ENCODE measurements around the gene RAPH1. TPM values are rescaled to one million over a fixed set of nuclear protein-coding genes. Genes with fewer than 3 reads are reported as not detected.

Gene RAPH1
- total RNA-seq, 1 donor from 2014 or later, result 71.6 TPM

- no peaks in the 10 kb centered on the region for H3K9me3 Mint-ChIP-seq (ENCODE audit: low read depth)
- H3K36me3 Mint-ChIP-seq (ENCODE audit: low read depth), result peaks cover 9% of the 10 kb centered on the region
- peak overlapping the region; percentile 2 for H3K27ac Mint-ChIP-seq (ENCODE audit: unreplicated experiment)
- peaks cover 18% of the 10 kb centered on the region for H3K4me1 Mint-ChIP-seq (ENCODE audit: low read depth)
- no peak for DNase-seq (ENCODE audit: low spot score)
- no peak for TF ChIP-seq CTCF (IDR thresholded peaks at IDR 0.05)
- no peak overlapping the region for H3K4me3 Mint-ChIP-seq (ENCODE audit: unreplicated experiment)
- H3K27me3 Mint-ChIP-seq (ENCODE audit: low read depth), result no peaks in the 10 kb centered on the region
These were observed 64.7 kb downstream of the RAPH1 start for GRCh38 chr2:203470371-203470770.

- no peak for DNase-seq (ENCODE audit: low spot score)
- H3K36me3 Mint-ChIP-seq (ENCODE audit: low read depth), result peaks cover 10% of the 10 kb centered on the region
- no peak overlapping the region for H3K4me3 Mint-ChIP-seq (ENCODE audit: unreplicated experiment)
- peaks cover 18% of the 10 kb centered on the region for H3K4me1 Mint-ChIP-seq (ENCODE audit: low read depth)
- no peaks in the 10 kb centered on the region for H3K9me3 Mint-ChIP-seq (ENCODE audit: low read depth)
- no peak for TF ChIP-seq CTCF (IDR thresholded peaks at IDR 0.05)
- H3K27me3 Mint-ChIP-seq (ENCODE audit: low read depth), result no peaks in the 10 kb centered on the region
- no peak overlapping the region for H3K27ac Mint-ChIP-seq (ENCODE audit: unreplicated experiment)
These were observed 65.6 kb downstream of the RAPH1 start for GRCh38 chr2:203469546-203469945.

GRCh38 chr2:203463266-203463678 is 71.8 kb downstream of the RAPH1 start:
- no peak for DNase-seq (ENCODE audit: low spot score)
- Mint-ChIP-seq H3K9me3 (ENCODE audit: low read depth) (no peaks in the 10 kb centered on the region), H3K27ac (ENCODE audit: unreplicated experiment) (peak overlapping the region; percentile 69), H3K4me3 (ENCODE audit: unreplicated experiment) (no peak overlapping the region), H3K36me3 (ENCODE audit: low read depth) (peaks cover 13% of the 10 kb centered on the region), H3K27me3 (ENCODE audit: low read depth) (no peaks in the 10 kb centered on the region), H3K4me1 (ENCODE audit: low read depth) (peaks cover 14% of the 10 kb centered on the region)
- no peak for TF ChIP-seq CTCF (IDR thresholded peaks at IDR 0.05)

- H3K27ac Mint-ChIP-seq (ENCODE audit: unreplicated experiment), result peak overlapping the region; percentile 42
- no peaks in the 10 kb centered on the region for H3K9me3 Mint-ChIP-seq (ENCODE audit: low read depth)
- H3K36me3 Mint-ChIP-seq (ENCODE audit: low read depth), result peaks cover 13% of the 10 kb centered on the region
These were observed 72.8 kb downstream of the RAPH1 start for GRCh38 chr2:203462308-203462707.

DNA sequence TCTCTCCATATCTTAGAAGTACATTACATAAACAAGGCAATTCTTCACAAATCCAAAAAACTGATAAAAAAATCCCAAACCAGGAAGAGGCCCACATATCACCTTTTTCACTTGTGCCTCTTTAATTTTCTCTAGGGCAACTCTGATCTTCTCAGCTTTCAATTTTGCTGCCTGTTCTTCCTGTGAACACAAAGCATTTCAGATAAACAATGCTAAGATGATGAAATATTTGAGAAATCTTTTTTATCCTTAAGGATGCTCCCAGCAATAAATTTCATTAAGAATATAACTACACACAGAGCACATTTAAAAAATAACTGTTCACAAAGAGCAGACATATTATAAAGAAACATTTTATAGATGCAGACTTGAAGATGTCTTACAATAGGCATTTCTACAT is 73.4 kb downstream of the RAPH1 start:
- DNase-seq (ENCODE audit: low spot score), result no peak
- H3K27me3 Mint-ChIP-seq (ENCODE audit: low read depth), result no peaks in the 10 kb centered on the region
- H3K27ac Mint-ChIP-seq (ENCODE audit: unreplicated experiment), result peak overlapping the region; percentile 42
- peaks cover 13% of the 10 kb centered on the region for H3K36me3 Mint-ChIP-seq (ENCODE audit: low read depth)
- no peaks in the 10 kb centered on the region for H3K9me3 Mint-ChIP-seq (ENCODE audit: low read depth)
- H3K4me3 Mint-ChIP-seq (ENCODE audit: unreplicated experiment), result no peak overlapping the region
- peaks cover 14% of the 10 kb centered on the region for H3K4me1 Mint-ChIP-seq (ENCODE audit: low read depth)
- TF ChIP-seq CTCF (IDR thresholded peaks at IDR 0.05), result no peak

More at GRCh38 chr2:203462308-203462707, 72.8 kb downstream of the RAPH1 start:
- peaks cover 14% of the 10 kb centered on the region for H3K4me1 Mint-ChIP-seq (ENCODE audit: low read depth)
- no peak overlapping the region for H3K4me3 Mint-ChIP-seq (ENCODE audit: unreplicated experiment)
- no peak for DNase-seq (ENCODE audit: low spot score)
- TF ChIP-seq CTCF (IDR thresholded peaks at IDR 0.05), result no peak
- no peaks in the 10 kb centered on the region for H3K27me3 Mint-ChIP-seq (ENCODE audit: low read depth)
